PC-9 (cell line): ENCODE measurements around the gene LIMK1.

ENCODE experiments used
- EZH2 ChIP-seq: fragments of 200-600 bp; sonication (generic); IDR thresholded peaks from 2 replicates; pipeline ENCODE4 v1.8.0; 2017; ENCODE audit warnings: antibody characterized with exemption, low read depth
- TF ChIP-seq, protein P1 (sequence below): fragments of 200-600 bp; sonication (generic); conservative IDR thresholded peaks from 2 replicates; pipeline ENCODE4 v1.6.1; 2017; ENCODE audit warnings: mixed run types, antibody characterized with exemption, mild to moderate bottlenecking, moderate library complexity

DNA sequence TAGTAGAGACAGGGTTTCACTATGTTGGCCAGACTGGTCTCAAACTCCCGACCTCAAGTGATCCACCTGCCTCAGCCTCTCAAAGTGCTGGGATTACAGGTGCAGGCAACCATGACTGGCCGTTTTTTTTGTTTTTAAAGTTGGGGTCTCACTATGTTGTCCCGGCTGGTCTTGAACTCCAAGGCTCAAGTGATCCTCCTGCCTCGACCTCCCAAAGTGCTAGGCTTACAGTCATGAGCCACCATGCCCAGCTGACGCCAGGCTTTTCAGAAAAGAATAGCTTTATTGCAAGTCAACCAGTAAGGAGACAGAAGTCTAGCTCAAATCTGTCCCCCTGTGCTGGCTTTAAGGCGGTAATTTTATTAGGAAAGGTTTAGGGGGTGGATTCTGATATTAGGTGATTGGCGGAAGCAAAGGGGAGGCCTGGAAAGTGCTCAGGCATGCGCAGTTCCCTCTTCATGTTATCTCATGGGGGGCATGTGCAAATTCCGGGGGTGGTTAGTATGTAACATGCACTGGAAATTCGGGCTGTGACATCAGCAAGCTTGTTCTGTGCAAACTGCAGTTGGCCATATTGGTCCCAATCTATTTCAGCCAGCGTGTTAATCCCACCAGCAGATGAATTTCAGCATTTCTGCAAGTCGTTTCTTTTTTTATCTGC, 42.7 kb downstream of the LIMK1 start:
- TF ChIP-seq EZH2: no peak
- TF ChIP-seq, protein P1, sequence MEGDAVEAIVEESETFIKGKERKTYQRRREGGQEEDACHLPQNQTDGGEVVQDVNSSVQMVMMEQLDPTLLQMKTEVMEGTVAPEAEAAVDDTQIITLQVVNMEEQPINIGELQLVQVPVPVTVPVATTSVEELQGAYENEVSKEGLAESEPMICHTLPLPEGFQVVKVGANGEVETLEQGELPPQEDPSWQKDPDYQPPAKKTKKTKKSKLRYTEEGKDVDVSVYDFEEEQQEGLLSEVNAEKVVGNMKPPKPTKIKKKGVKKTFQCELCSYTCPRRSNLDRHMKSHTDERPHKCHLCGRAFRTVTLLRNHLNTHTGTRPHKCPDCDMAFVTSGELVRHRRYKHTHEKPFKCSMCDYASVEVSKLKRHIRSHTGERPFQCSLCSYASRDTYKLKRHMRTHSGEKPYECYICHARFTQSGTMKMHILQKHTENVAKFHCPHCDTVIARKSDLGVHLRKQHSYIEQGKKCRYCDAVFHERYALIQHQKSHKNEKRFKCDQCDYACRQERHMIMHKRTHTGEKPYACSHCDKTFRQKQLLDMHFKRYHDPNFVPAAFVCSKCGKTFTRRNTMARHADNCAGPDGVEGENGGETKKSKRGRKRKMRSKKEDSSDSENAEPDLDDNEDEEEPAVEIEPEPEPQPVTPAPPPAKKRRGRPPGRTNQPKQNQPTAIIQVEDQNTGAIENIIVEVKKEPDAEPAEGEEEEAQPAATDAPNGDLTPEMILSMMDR: no peak
